Inflammatory macrophage treated with lipopolysaccharide for 1 hour (primary cell): ENCODE data around the gene MOV10L1.
"Not testable (repeated sequence)": the region's sequence is repeated elsewhere in the genome, so short reads cannot be mapped to it uniquely, and the experiment has no call there.

Experiments
- DNase-seq, 2 donors: peaks; one replicate each; pipeline ENCODE4 v3.0.0-alpha.2; 2020 to 2022

MOV10L1 gene

GRCh38 chr22:50192436-50193204 is 102.8 kb downstream of the MOV10L1 start:
- no peak for DNase-seq

GRCh38 chr22:50193621-50194020 is 103.8 kb downstream of the MOV10L1 start:
- DNase-seq, result no peak

- no peak for DNase-seq
These were observed 104.4 kb downstream of the MOV10L1 start for GRCh38 chr22:50194037-50194805.

- DNase-seq, result no peak
These were observed 106.5 kb downstream of the MOV10L1 start for GRCh38 chr22:50196256-50196655.

- no peak for DNase-seq
These were observed 107.4 kb downstream of the MOV10L1 start for GRCh38 chr22:50197000-50197800.

- no peak for DNase-seq
These were observed 108.2 kb downstream of the MOV10L1 start for GRCh38 chr22:50197856-50198623.

GRCh38 chr22:50198624-50199017 is 108.8 kb downstream of the MOV10L1 start:
- no peak for DNase-seq

- DNase-seq, result no peak
These were observed 109.5 kb downstream of the MOV10L1 start for GRCh38 chr22:50199251-50199721.

GRCh38 chr22:50199829-50200460 is 110.1 kb downstream of the MOV10L1 start:
- no peak for DNase-seq

GRCh38 chr22:50200461-50201190 is 110.8 kb downstream of the MOV10L1 start, which contains the start of gene SELENOO:
SELENOO (plus strand) TSS chr22:50201011; CDS start chr22:50201037, 26 bp downstream.
- DNase-seq, result peak; percentile 87 to 91

GRCh38 chr22:50201191-50202129 is 111.7 kb downstream of the MOV10L1 start:
- peak in 1 of 2 donors; percentile 7 for DNase-seq

- no peak for DNase-seq
These were observed 112.4 kb downstream of the MOV10L1 start for GRCh38 chr22:50202130-50202666.

- no peak for DNase-seq
These were observed 113.5 kb downstream of the MOV10L1 start for GRCh38 chr22:50203288-50203687.

GRCh38 chr22:50204571-50204970 is 114.8 kb downstream of the MOV10L1 start:
- DNase-seq, result peak; percentile 55 to 56

GRCh38 chr22:50204998-50205397 is 115.2 kb downstream of the MOV10L1 start:
- DNase-seq, result not testable (repeated sequence)

GRCh38 chr22:50205781-50206569 is 116.2 kb downstream of the MOV10L1 start:
- DNase-seq, result no peak

GRCh38 chr22:50206599-50206998 is 116.8 kb downstream of the MOV10L1 start:
- DNase-seq, result peak; percentile 49 to 60

- no peak for DNase-seq
These were observed 117.8 kb downstream of the MOV10L1 start for GRCh38 chr22:50207383-50208140.
